ENCODE results near the gene PTGES2. TPM values are rescaled to one million over a fixed set of nuclear protein-coding genes. Genes with fewer than 3 reads are reported as not detected.
"Not testable (repeated sequence)": the region's sequence is repeated elsewhere in the genome, so short reads cannot be mapped to it uniquely, and the experiment has no call there.

PTGES2 gene
- polyA plus RNA-seq, 3 donors: 52.4 to 57.9 (median 55.7) TPM

DNA sequence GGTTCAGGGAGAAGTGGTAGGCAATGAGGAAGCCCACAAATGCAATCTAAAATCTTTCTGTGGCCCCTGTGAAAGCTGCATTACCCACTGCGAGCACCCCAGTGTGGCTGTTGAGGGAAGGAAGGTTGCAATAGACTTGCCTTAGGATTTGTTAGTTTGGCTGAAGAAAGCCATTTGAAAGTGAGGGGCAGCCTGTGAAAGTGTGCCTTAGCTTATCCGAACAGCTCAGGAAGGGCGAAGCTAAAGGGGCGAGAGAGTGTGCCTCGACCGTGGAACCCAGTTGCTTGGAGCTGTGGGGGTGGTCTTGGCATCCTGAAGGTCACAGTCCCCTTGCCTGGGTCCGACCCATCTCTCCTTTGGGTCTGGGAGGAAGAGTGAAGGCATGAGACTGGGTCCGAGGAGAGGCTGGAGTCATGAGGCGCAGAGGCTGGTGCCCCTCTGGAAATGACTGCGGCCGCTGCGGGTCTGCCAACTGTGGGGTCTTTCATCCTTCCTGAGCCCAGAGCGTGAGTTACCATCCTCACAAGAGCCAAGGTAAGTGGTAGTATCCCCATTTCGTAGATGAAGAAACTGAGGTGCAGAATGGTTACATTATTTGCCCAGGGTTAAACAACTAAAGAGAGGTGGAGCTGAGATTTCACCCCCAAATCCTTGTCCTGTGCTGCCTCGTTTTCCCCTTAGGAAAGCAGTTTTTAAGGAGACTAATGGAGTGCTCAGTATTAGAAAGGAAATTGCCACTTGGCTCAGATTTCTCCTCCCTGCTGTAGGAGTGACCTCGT lies 35.1 kb downstream of the PTGES2 start:
- no peak for DNase-seq

DNA sequence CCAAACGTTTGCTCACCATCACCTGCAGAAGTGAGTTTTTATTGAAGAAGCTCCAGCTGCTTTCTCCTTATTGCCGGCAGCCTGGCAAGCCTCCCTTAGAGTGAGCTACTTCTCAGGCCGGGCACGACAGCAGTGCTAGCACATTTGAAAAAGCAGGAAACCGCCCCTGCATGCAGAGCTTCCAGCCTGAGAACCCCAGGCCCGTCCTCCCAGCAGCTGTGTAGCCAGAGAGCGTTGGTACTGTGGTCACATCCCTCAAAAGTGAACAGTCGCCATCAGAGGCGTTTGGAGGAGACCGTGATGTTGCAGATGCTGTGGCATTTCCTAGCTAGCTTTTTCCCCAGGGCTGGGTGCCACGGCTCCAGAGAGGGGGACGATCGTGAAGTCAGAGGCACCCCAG lies 36.0 kb downstream of the PTGES2 start:
- DNase-seq: no peak

DNA sequence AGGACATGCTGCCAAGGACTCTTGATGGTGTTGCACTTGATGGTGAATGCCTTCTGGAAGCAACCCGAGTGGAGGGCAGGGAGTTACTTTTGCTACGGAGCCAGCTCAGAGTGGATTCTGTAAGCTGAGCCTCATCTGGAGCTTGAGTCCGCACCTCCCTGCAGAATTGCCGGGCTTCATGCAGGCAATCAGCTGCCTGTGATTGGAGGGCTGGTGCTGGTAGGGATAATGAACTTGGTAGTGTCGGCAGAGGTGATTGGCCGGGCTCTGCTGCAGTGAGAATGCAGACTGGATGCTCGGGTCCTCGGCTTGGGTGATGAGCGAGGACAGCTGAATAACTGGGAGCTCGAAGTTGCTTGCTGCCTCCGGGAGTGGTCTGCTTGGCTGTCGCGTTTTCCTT lies 36.4 kb downstream of the PTGES2 start:
- DNase-seq: peak; percentile 90

DNA sequence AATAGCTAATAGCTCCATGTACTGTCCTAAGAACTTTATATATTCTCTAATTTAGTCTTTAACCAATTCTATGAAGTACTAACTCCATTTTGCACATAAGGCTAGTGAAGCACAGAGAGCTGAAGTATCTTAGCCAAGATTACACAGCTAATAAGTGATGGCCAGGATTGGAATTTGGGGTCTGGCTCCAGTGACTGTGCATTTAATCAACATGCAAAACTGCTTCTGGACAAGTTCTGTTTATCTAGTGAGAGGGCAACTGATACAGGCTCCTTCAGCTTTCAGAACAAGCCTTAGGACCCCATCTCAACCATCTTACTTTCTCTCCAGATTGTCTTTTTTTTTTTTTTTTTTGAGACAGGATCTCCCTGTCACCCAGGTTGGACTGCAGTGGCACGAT lies 38.2 kb downstream of the PTGES2 start:
- no peak for DNase-seq

DNA sequence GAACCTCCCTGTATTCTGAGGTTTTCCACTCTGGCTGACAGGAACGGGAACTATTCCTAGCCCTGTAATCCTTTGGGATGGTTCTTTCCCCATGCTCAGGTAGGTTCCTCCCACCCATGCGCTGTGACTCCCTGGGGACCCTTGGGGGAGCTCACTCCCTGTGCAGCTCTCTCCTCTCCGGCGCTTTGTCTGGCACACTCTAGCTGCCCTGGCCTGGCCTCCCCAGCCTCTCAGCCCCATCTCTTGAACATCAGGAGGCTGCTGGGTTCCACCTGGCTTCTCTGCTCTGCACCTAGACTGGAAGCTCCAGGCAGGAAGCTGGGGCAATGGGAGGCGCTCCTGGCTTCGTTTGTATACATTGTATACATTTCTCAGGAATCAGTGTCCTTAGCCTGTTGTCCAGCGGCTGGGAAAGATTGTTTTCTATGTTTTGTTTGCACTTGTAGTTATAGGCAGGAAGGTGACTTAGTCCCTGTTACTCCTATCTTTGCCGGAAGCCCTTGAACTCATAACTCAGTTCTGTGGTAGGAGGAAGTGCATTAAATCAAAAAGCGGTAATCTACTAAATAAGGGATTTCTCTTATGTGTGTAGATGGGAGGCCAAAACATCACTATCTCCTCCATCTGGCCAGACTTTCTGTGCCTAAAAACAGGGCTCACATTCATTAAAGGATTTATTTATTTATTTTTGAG lies 39.1 kb downstream of the PTGES2 start:
- DNase-seq: no peak

DNA sequence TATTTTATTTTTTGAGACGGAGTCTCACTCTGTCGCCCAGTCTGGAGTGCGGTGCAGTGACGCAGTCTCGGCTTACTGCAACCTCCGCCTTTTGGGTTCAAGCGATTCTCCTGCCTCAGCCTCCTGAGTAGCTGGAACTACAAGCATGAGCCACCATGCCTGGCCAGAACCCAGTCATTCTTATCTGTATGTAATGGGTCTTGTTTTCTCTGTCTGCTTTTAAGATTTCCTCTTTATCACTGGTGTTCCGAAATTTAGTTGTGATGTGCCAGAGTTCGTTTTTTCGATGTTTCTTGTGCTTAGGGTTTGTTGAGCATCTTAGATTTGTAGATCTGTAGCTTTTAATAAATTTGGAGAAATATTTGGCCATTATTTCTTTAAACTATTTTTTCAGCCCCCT lies 40.3 kb downstream of the PTGES2 start:
- no peak for DNase-seq

DNA sequence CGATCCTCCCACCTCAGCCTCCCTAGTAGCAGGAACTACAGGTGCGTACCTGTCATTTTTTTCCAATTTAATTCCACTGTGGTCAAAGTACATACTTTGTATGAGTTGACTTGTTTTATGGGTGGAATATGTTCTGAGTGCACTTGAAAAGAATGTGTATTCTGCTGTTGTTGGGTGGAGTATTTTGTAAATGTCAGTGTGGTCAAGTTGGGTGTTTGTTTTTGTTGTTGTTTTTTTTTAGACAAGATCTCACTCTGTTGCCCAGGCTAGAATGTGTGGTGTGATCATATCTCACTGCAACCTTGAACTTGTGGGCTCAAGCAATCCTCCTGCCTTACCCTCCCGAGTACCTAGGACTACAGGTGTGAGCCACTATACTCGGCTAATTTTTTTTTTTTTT lies 41.6 kb downstream of the PTGES2 start:
- no peak for DNase-seq

DNA sequence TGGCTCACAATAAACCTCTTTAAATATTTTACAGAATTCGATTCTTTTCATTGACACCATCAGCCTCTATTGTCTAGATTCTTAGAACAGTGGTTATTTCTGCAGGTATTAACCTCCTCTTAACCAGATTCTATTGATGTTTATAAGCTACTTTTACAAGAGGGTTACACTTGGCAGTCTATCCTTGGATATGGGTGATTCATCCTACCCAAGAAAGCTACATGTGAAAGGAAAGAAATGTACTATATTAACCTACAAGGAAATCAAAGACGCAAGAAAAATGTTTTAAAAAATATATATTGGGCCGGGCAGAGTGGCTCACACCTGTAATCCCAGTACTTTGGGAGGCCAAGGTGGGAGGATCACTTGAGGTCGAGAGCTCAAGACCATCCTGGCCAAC lies 42.8 kb downstream of the PTGES2 start:
- DNase-seq: no peak

DNA sequence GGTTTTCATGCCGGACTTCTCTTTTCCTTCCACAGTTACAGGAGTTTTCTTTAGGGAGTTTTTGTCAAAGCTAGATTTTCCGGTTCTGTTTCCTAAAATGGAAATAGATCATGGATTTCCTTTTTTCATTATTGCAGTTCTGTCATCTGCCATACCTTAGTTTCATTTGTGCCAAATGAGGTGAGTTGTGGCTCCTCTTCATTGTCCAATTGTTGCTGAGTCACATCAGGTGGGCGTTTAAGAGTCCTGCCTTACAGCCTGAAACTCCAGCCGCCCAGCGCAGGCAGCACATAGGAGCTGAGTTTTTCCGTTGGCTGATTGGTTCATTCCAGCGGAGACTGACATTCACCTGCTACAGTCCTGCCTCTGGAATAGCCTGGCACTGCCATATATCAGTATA lies 45.4 kb downstream of the PTGES2 start:
- DNase-seq: no peak

DNA sequence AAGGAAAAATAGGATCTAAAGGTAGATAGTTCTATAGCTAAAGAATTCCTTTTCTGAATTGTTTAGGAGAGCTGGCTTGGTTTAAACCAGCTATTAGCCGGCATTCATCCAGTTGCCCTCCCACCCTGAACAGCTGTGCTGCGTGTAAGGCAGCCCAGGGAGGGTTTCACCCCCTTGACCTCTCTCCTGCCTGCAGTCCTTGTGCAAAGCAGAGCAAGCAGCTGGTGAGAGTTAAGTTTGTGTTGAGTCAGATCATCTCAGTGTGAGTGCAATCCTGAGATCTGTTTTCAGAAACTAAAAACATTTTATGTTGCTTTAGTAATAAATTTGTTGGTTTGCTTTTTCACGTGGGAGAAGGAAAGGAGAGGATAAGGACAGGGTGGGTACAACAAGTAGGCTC lies 46.5 kb downstream of the PTGES2 start:
- peak; percentile 86 for DNase-seq

DNA sequence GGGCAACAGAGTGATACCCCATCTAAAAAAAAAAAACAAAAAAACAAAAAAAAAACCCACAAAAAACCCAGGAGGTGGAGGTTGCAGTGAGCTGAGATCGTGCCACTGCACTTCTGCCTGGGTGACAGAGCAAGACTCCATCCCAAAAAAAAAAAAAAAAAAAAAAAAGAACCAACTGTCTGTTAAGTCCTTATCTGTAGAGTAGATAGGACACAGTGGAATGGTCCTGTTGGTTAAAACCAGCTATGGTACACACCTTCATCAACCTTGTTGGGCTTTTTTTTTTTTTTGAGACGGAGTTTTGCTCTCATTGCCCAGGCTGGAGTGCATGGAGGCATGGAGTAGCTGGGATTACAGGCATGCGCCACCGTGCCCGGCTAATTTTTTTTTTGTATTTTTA lies 47.3 kb downstream of the PTGES2 start:
- no peak for DNase-seq

DNA sequence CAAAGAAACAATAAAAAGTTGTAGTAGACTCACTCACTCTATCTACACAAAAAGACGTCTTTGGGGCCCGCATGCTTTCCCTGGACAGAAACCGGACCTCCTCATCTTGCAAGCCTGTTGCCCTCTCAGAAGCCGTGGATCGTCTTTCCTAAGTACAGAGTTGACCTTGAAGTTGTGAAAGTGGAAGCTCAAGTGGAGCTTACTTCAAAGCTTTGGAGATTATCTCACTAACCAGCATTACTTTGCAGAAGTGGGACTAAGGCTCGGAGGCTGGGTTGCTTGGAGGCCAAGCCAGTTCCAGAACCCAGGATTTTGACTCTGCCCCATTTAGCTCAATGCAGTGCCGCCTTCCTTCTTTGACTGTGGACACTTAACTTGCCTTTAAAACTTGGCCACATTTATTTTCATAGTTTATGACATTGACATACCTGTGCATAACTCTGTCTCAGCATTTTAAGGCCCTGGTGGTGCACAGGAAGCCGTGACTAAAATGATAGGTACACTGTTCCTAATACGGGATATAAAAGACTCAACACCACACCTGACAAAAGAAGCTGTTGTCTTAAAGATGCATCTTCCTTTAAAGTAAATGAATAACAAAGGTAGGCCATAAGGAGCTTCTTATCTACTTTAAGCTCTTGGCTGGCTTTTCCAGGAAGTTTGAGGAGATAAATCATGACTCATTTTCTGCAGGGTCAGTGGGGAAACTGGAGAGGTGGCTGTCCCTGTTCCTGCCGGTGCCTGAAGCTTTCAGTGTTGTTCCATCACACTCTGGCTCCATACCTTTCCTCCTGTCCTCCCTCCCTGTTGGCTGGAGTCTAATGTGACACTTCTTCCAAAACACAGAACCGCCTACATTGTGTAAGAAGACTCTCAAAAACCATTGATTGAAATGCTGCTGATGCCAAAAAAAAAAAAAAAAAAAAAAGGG lies 48.8 kb downstream of the PTGES2 start:
- DNase-seq: no peak

DNA sequence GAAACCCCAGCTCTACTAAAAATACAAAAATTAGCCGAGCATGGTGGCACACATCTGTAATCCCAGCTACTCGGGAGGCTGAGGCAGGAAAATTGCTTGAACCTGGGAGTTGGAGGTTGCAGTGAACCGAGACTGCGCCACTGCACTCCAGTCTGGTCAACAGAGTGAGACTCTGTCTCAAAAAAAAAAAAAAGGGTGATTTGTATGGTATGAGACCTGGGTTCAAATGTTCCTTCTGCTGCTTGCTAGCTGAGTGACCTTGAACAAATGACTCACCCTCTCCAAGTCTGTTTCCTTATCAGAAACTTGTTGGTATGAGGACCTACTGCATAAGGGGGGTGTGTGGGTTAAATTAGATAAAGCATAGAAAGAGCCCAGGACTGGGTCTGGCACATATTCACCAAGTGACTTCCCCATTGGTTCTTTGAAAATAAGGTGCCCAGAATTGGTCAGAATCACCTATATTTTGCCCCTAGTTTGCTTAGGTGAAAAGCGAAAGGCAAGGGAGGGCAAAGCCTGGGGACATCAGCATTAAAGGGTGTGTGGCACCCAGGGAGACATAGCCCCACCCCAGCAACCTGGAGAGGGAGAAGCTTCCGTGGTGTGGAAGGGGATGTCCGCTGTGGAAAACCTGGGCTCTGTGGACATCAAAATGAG lies 49.6 kb downstream of the PTGES2 start:
- no peak for DNase-seq

DNA sequence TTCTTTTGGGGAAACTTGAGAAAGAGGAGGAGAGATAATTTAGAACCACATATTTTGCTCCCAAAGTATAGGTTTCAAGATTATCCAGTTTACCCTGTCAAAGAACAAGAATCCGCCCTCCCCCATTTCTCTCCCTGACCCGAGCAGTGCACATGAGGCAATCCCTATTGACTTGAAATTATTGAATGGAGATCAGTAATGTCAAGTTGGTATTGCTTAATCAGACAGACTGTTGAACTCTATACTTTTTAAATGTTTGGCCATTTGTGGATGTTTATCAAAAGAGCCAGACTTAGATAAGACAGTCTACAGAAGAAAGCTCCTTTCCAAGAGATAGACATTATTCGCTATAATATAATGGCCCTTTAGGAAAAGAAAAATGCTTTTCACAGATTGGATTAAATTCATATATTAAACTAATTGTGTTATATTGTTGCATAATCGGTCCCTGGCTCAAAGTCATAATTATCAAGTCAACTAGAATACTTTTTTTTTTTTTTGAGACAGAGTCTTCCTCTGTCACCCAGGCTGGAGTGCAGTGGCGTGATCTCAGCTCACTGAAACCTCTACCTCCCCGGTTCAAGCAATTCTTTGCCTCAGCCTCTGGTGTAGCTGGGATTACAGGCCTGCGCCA lies 54.2 kb downstream of the PTGES2 start:
- DNase-seq: no peak

DNA sequence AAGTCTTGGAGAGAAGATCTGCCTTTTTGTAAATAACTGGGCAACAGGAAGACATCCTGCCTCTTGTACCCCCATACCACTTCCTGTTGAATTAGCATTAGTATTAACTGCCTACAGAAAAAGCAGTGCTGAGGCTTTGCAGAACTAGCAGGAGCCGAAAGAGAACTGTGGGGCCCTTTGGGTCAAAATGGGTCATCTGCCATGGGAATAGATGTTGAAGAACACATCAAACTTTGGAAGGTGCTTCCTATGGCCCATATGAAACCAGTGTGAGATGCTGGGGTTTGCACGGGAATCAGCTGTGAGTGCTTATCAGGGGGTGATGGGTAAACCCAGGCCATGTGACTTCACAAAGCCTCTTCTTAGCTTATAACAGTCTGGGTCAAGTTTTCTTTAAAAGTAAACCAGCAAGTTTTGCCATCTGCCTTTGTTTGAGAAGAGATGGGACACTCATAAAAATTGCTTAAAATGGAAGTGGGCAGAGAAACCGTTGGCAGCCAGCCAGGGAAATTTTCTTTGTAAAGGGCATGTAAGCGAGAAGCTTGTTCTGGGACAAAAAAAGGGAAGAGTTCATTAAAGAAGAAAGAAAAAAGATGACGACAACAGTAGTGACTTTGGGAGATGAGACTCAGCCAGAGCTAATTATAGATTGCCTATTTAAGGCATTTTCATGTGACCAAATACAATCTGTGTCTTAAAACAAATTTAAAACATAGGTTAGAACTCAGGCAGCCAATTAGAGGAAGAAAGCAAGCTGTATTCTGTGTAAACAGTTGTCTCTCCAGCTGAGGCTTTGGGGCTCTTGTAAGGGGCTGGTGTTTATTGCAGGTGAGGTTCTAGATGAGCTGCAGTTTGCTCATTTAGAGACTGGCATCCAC lies 55.1 kb downstream of the PTGES2 start:
- DNase-seq: peak; percentile 72

DNA sequence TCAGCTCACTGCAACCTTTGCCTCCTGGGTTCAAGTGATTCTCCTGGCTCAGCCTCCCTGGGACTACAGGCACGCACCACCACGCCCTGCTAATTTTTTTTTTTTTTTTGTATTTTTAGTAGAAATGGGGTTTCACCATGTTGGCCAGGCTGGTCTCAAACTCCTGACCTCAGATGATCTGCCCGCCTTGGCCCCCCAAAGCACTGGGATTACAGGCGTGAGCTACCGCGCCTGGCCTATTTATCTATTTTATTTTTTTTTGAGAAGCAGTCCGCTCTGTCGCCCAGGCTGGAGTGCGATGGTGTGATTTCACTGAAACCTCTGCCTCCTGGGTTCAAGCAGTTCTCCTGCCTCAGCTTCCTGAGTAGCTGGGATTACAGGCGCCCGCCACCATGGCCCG lies 56.1 kb downstream of the PTGES2 start:
- not testable (repeated sequence) for DNase-seq

DNA sequence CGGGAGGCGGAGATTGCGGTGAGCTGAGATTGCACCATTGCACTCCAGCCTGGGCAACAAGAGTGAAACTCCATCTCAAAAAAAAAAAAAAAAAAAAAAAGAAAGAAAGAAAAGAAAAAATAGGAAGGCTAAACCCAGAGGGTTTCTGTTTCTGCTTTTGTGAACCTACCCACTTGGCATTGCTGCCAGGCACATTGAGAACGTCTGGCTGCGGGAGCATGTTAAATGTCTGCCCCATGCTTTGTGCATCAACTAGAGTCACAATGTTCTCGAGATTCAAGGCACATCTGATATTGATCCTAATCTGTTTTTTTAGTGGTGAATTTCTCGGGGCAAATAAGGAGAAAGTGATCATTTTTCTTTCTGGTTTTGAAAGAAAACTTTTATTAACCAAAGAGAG lies 56.7 kb downstream of the PTGES2 start:
- no peak for DNase-seq
